Sigmoid colon (tissue), 4 donors: ENCODE measurements around the gene GLG1.

Experiments
- EP300 ChIP-seq, 4 donors: sonication (generic); formaldehyde crosslinking; IDR thresholded peaks; one replicate each; pipeline ENCODE4 v1.6.1; 2017; ENCODE audit warnings: antibody characterized with exemption in 4 of 4
- POLR2AphosphoS5 ChIP-seq, 4 donors: sonication (generic); formaldehyde crosslinking; IDR thresholded peaks; one replicate each; pipeline ENCODE4 v1.6.1; 2017; ENCODE audit warnings: antibody characterized with exemption in 4 of 4

- TF ChIP-seq EP300 (IDR thresholded peaks at IDR 0.05) (no peak), POLR2AphosphoS5 (IDR thresholded peaks at IDR 0.05) (no peak)
Observed at GRCh38 chr16:74505011-74505410, 101.9 kb downstream of the GLG1 start.
